HUES64 (cell line): Measurements from ENCODE around the gene SNRPA1.

ENCODE experiments used
- H3K27ac ChIP-seq: 2 replicates; pipeline ENCODE4 v1.7.0; 2013; ENCODE audit warnings: low read depth, low read length, inconsistent platforms
- H3K27me3 ChIP-seq: 2 replicates; pipeline ENCODE4 v1.6.1; 2013; ENCODE audit warnings: mild to moderate bottlenecking, low read length; ENCODE audit not compliant: insufficient read depth
- H3K36me3 ChIP-seq: 2 replicates; pipeline ENCODE4 v1.6.1; 2013; ENCODE audit warnings: mild to moderate bottlenecking, low read length; ENCODE audit not compliant: insufficient read depth
- H3K4me1 ChIP-seq: 2 replicates; pipeline ENCODE4 v1.6.1; 2013; ENCODE audit warnings: mild to moderate bottlenecking, low read length, moderate library complexity; ENCODE audit not compliant: insufficient read depth
- H3K4me3 ChIP-seq: 2 replicates; pipeline ENCODE4 v1.5.1; 2013; ENCODE audit warnings: mild to moderate bottlenecking, low read length, moderate library complexity
- H3K9ac ChIP-seq: 2 replicates; pipeline ENCODE4 v1.6.1; 2013; ENCODE audit warnings: mild to moderate bottlenecking, low read depth, low read length
- H3K9me3 ChIP-seq: 2 replicates; pipeline ENCODE4 v1.6.1; 2013; ENCODE audit warnings: low read depth, low read length; ENCODE audit not compliant: insufficient read depth
- WGBS: fragments of 150-250, 120-280 bp; methylation state at CpG from one replicate; pipeline ENCODE4 v1.1.7; 2013; ENCODE audit warnings: missing lambda C conversion rate; 5-methylcytosine and 5-hydroxymethylcytosine counted together

The SNRPA1 gene

GRCh38 chr15:101252836-101253235 is 42.2 kb downstream of the SNRPA1 start:
- H3K4me1 ChIP-seq, result peaks cover 21% of the 10 kb centered on the region
- no peaks in the 10 kb centered on the region for H3K9me3 ChIP-seq
- peaks cover 10% of the 10 kb centered on the region for H3K36me3 ChIP-seq
- H3K27me3 ChIP-seq, result peaks cover 11% of the 10 kb centered on the region; the same call in 1 of the 2 replicates
- H3K4me3 ChIP-seq, result peak overlapping the region; percentile 84
- WGBS, result 66% methylated on average over 3 of the region's 3 CpGs
- peak overlapping the region; percentile 88; the same call in 1 of the 2 replicates for H3K9ac ChIP-seq
- H3K27ac ChIP-seq, result no peak overlapping the region

- peaks cover 21% of the 10 kb centered on the region for H3K4me1 ChIP-seq
- H3K27me3 ChIP-seq, result peaks cover 11% of the 10 kb centered on the region; the same call in 1 of the 2 replicates
- H3K4me3 ChIP-seq, result peak within 1 kb of the TSS; percentile 84
- 2% methylated on average over 108 of the region's 108 CpGs for WGBS
- peaks cover 18% of the 10 kb centered on the region for H3K36me3 ChIP-seq
- H3K9ac ChIP-seq, result peak within 1 kb of the TSS; percentile 88
- no peak within 1 kb of the TSS for H3K27ac ChIP-seq
- no peaks in the 10 kb centered on the region for H3K9me3 ChIP-seq
These were observed 42.9 kb downstream of the SNRPA1 start, which contains the start of gene CHSY1 for GRCh38 chr15:101251830-101252820. Gene CHSY1 (minus strand): TSS chr15:101252048. CDS start chr15:101251456, 592 bp downstream.

- Histone ChIP-seq H3K27me3 (peaks cover 11% of the 10 kb centered on the region; the same call in 1 of the 2 replicates), H3K36me3 (peaks cover 18% of the 10 kb centered on the region), H3K4me1 (peaks cover 26% of the 10 kb centered on the region), H3K9me3 (no peaks in the 10 kb centered on the region), H3K9ac (peak overlapping the region; percentile 88), H3K27ac (no peak overlapping the region), H3K4me3 (peak overlapping the region; percentile 84)
- WGBS, result under 1% methylated on average over 150 of the region's 150 CpGs
These were observed 43.9 kb downstream of the SNRPA1 start for GRCh38 chr15:101250873-101251829.

- H3K4me1 ChIP-seq, result peaks cover 25% of the 10 kb centered on the region
- WGBS, result 7% methylated on average over 6 of the region's 6 CpGs
These were observed 44.7 kb downstream of the SNRPA1 start for GRCh38 chr15:101250341-101250831.

GRCh38 chr15:101248274-101248673 is 46.8 kb downstream of the SNRPA1 start:
- 86% methylated on average over 2 of the region's 3 CpGs for WGBS
- H3K4me3 ChIP-seq, result no peak overlapping the region

More at GRCh38 chr15:101250341-101250831, 44.7 kb downstream of the SNRPA1 start:
- Histone ChIP-seq H3K4me3 (peak overlapping the region; percentile 76), H3K27me3 (peaks cover 11% of the 10 kb centered on the region; the same call in 1 of the 2 replicates), H3K9me3 (no peaks in the 10 kb centered on the region), H3K36me3 (peaks cover 18% of the 10 kb centered on the region), H3K27ac (no peak overlapping the region), H3K9ac (peak overlapping the region; percentile 77)

GRCh38 chr15:101246824-101247745 is 48.0 kb downstream of the SNRPA1 start:
- no peak overlapping the region for H3K9ac ChIP-seq
- H3K4me3 ChIP-seq, result no peak overlapping the region
- no peak overlapping the region for H3K27ac ChIP-seq
- peaks cover 27% of the 10 kb centered on the region for H3K4me1 ChIP-seq
- no peaks in the 10 kb centered on the region for H3K27me3 ChIP-seq
- 89% methylated on average over 10 of the region's 10 CpGs for WGBS
- H3K9me3 ChIP-seq, result no peaks in the 10 kb centered on the region
- peaks cover 24% of the 10 kb centered on the region for H3K36me3 ChIP-seq

More at GRCh38 chr15:101248274-101248673, 46.8 kb downstream of the SNRPA1 start:
- peaks cover 18% of the 10 kb centered on the region for H3K36me3 ChIP-seq
- H3K27ac ChIP-seq, result no peak overlapping the region
- H3K4me1 ChIP-seq, result peaks cover 26% of the 10 kb centered on the region
- H3K9me3 ChIP-seq, result no peaks in the 10 kb centered on the region
- H3K9ac ChIP-seq, result no peak overlapping the region
- H3K27me3 ChIP-seq, result peaks cover 10% of the 10 kb centered on the region; the same call in 1 of the 2 replicates

- H3K4me1 ChIP-seq, result peaks cover 27% of the 10 kb centered on the region
- 93% methylated on average over 6 of the region's 6 CpGs for WGBS
These were observed 48.7 kb downstream of the SNRPA1 start for GRCh38 chr15:101246391-101246790.

GRCh38 chr15:101244889-101245668 is 50.0 kb downstream of the SNRPA1 start:
- H3K27me3 ChIP-seq, result no peaks in the 10 kb centered on the region
- 92% methylated on average over 14 of the region's 14 CpGs for WGBS
- H3K4me1 ChIP-seq, result peaks cover 32% of the 10 kb centered on the region
- no peak overlapping the region for H3K27ac ChIP-seq
- H3K4me3 ChIP-seq, result no peak overlapping the region
- H3K36me3 ChIP-seq, result peaks cover 28% of the 10 kb centered on the region
- no peaks in the 10 kb centered on the region for H3K9me3 ChIP-seq
- H3K9ac ChIP-seq, result no peak overlapping the region

More at GRCh38 chr15:101246391-101246790, 48.7 kb downstream of the SNRPA1 start:
- Histone ChIP-seq H3K36me3 (peaks cover 28% of the 10 kb centered on the region), H3K9ac (no peak overlapping the region), H3K4me3 (no peak overlapping the region), H3K27ac (no peak overlapping the region), H3K27me3 (no peaks in the 10 kb centered on the region), H3K9me3 (no peaks in the 10 kb centered on the region)

GRCh38 chr15:101244036-101244781 is 50.8 kb downstream of the SNRPA1 start:
- no peak overlapping the region for H3K9ac ChIP-seq

More at GRCh38 chr15:101244036-101244781, 50.8 kb downstream of the SNRPA1 start:
- Histone ChIP-seq H3K9me3 (no peaks in the 10 kb centered on the region), H3K4me3 (no peak overlapping the region), H3K36me3 (peaks cover 28% of the 10 kb centered on the region), H3K4me1 (peaks cover 33% of the 10 kb centered on the region), H3K27ac (no peak overlapping the region), H3K27me3 (no peaks in the 10 kb centered on the region)
- WGBS, result 87% methylated on average over 7 of the region's 7 CpGs
